ENCODE measurements around the gene RPRM. TPM values are rescaled to one million over a fixed set of nuclear protein-coding genes. Genes with fewer than 3 reads are reported as not detected.
"Not testable (repeated sequence)": the region's sequence is repeated elsewhere in the genome, so short reads cannot be mapped to it uniquely, and the experiment has no call there.

Gene RPRM
- polyA plus RNA-seq, 3 donors, result 2.4 to 4.8 (median 2.7) TPM

- no peak for DNase-seq (ENCODE audit: low read depth in 3 of 3, low spot score in 2 of 3)
These were observed 16.2 kb downstream of the RPRM start for GRCh38 chr2:153462338-153462859.

GRCh38 chr2:153461453-153461852 is 17.1 kb downstream of the RPRM start:
- no peak for DNase-seq (ENCODE audit: low read depth in 3 of 3, low spot score in 2 of 3)

GRCh38 chr2:153455861-153456260 is 22.7 kb downstream of the RPRM start:
- no peak for DNase-seq (ENCODE audit: low read depth in 3 of 3, low spot score in 2 of 3)

- no peak for DNase-seq (ENCODE audit: low read depth in 3 of 3, low spot score in 2 of 3)
These were observed 23.2 kb downstream of the RPRM start for GRCh38 chr2:153455403-153455802.

GRCh38 chr2:153451611-153452010 is 27.0 kb downstream of the RPRM start:
- DNase-seq (ENCODE audit: low read depth in 3 of 3, low spot score in 2 of 3), result no peak

GRCh38 chr2:153443106-153443505 is 35.5 kb downstream of the RPRM start:
- no peak for DNase-seq (ENCODE audit: low read depth in 3 of 3, low spot score in 2 of 3)

- not testable (repeated sequence) for DNase-seq (ENCODE audit: low read depth in 3 of 3, low spot score in 2 of 3)
These were observed 35.9 kb downstream of the RPRM start for GRCh38 chr2:153442616-153443015.

GRCh38 chr2:153440090-153440489 is 38.5 kb downstream of the RPRM start:
- DNase-seq (ENCODE audit: low read depth in 3 of 3, low spot score in 2 of 3), result not testable (repeated sequence)

GRCh38 chr2:153433403-153433802 is 45.2 kb downstream of the RPRM start:
- no peak for DNase-seq (ENCODE audit: low read depth in 3 of 3, low spot score in 2 of 3)

- no peak for DNase-seq (ENCODE audit: low read depth in 3 of 3, low spot score in 2 of 3)
These were observed 46.2 kb downstream of the RPRM start for GRCh38 chr2:153432381-153432780.

- no peak for DNase-seq (ENCODE audit: low read depth in 3 of 3, low spot score in 2 of 3)
These were observed 47.4 kb downstream of the RPRM start for GRCh38 chr2:153431114-153431513.
